GM19239 (cell line): ENCODE results near the gene BPIFB2.

Experiments
- DNase-seq: peaks from one replicate; pipeline ENCODE4 v3.0.0; 2011; ENCODE audit warnings: low spot score; ENCODE audit not compliant: insufficient read length
- FAIRE-seq: peaks from 2 replicates; lab custom pipeline; 2011; peaks lifted over from hg19 to GRCh38; lab: Jason Lieb, UNC

The BPIFB2 gene

GRCh38 chr20:32983459-32984112 lies 23.9 kb upstream of the BPIFB2 start:
- FAIRE-seq: no peak

GRCh38 chr20:32984196-32984595 lies 23.3 kb upstream of the BPIFB2 start:
- DNase-seq (no peak), FAIRE-seq (no peak)

More at GRCh38 chr20:32983459-32984112, 23.9 kb upstream of the BPIFB2 start:
- DNase-seq: no peak

GRCh38 chr20:32984631-32985354 lies 22.7 kb upstream of the BPIFB2 start:
- FAIRE-seq (no peak), DNase-seq (no peak)

- DNase-seq (no peak), FAIRE-seq (no peak)
Observed at GRCh38 chr20:32985596-32985995, 21.9 kb upstream of the BPIFB2 start.

- DNase-seq (no peak), FAIRE-seq (no peak)
Observed at GRCh38 chr20:32986331-32986966, 21.1 kb upstream of the BPIFB2 start.

- FAIRE-seq (no peak), DNase-seq (no peak)
Observed at GRCh38 chr20:32987044-32987825, 20.3 kb upstream of the BPIFB2 start.

- FAIRE-seq: no peak
- DNase-seq: no peak
Observed at GRCh38 chr20:32988008-32988407, 19.5 kb upstream of the BPIFB2 start.

GRCh38 chr20:32989507-32990283 lies 17.8 kb upstream of the BPIFB2 start:
- FAIRE-seq (no peak), DNase-seq (no peak)

- FAIRE-seq (no peak), DNase-seq (no peak)
Observed at GRCh38 chr20:32990426-32990825, 17.1 kb upstream of the BPIFB2 start.

GRCh38 chr20:32991383-32991782 lies 16.1 kb upstream of the BPIFB2 start:
- FAIRE-seq: no peak
- no peak for DNase-seq

- DNase-seq: no peak
- FAIRE-seq: no peak
Observed at GRCh38 chr20:32991792-32992641, 15.5 kb upstream of the BPIFB2 start.

GRCh38 chr20:32993496-32994050 lies 13.9 kb upstream of the BPIFB2 start:
- no peak for DNase-seq
- no peak for FAIRE-seq

GRCh38 chr20:32995802-32996201 lies 11.7 kb upstream of the BPIFB2 start:
- no peak for FAIRE-seq
- no peak for DNase-seq

- no peak for FAIRE-seq
Observed at GRCh38 chr20:32997431-32997830, 10.1 kb upstream of the BPIFB2 start.

GRCh38 chr20:32999603-33000250 lies 7.8 kb upstream of the BPIFB2 start:
- FAIRE-seq: no peak
- DNase-seq: no peak

More at GRCh38 chr20:32997431-32997830, 10.1 kb upstream of the BPIFB2 start:
- DNase-seq: no peak

- no peak for DNase-seq
- FAIRE-seq: no peak
Observed at GRCh38 chr20:33000802-33001466, 6.6 kb upstream of the BPIFB2 start.

- no peak for DNase-seq
- FAIRE-seq: no peak
Observed at GRCh38 chr20:33002087-33002808, 5.3 kb upstream of the BPIFB2 start.
